ENCODE results near the gene UBE2C. TPM values are rescaled to one million over a fixed set of nuclear protein-coding genes. Genes with fewer than 3 reads are reported as not detected.

UBE2C gene
- total RNA-seq, 2 experiments from 2014 or later = 0.52 to 0.64 TPM

DNA sequence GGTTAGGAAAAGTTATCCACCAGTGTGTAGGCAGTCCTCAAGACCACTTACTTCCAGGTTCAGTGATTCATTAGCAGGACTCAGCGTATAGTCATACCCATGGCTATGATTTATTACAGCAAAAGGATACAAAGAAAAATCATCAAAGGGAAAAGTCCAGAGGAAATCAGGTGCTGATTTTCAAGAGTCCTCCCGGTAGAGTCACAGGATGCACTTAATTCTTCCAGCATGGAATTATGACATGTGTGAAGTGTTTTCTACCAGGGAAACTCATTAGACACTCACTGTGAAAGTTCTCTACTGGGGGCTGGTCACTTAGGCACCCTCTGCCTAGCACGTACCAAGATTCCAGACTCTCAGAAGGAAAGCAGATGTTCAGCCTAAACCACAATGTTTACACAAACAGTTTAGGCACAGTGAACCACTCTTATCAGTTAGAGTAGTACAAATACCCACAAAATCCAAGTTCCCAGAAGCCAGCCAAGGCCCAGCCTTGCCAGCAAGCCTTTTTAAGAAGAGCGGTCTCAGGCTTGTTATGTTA, 31.0 kb upstream of the UBE2C start:
- H3K27me3 ChIP-seq (ENCODE audit: control insufficient read depth in 1 of 2, insufficient read depth in 2 of 2, low read length in 2 of 2) = no peaks in the 10 kb centered on the region
- CTCF ChIA-PET = no interaction called here
- H3K36me3 ChIP-seq (ENCODE audit: insufficient read depth, low read length) = no peaks in the 10 kb centered on the region
- Mint-ChIP-seq H3K4me3 (no peak overlapping the region), H3K36me3 (ENCODE audit: low read depth) (no peaks in the 10 kb centered on the region), H3K4me1 (ENCODE audit: low read depth) (no peaks in the 10 kb centered on the region), H3K9me3 (no peaks in the 10 kb centered on the region), H3K27ac (no peak overlapping the region), H3K27me3 (peaks cover 8% of the 10 kb centered on the region)
- ATAC-seq (ENCODE audit: poor library complexity) (no peak), DNase-seq (no peak)
- H3K27ac ChIP-seq (ENCODE audit: low read depth in 1 of 2, low read length in 2 of 2) = no peak overlapping the region
- no peak overlapping the region for H3K4me3 ChIP-seq (ENCODE audit: low read length)
- peaks cover 5% of the 10 kb centered on the region for H3K4me1 ChIP-seq (ENCODE audit: insufficient read depth, low read length)
- H3K9me3 ChIP-seq (ENCODE audit: control insufficient read depth in 1 of 2, insufficient read depth in 1 of 2, low read length in 2 of 2) = no peaks in the 10 kb centered on the region
- POLR2A ChIA-PET = no interaction called here
- intact Hi-C loops (cut with DNase I, micrococcal nuclease) = no loop called here
- TF ChIP-seq, protein P1, sequence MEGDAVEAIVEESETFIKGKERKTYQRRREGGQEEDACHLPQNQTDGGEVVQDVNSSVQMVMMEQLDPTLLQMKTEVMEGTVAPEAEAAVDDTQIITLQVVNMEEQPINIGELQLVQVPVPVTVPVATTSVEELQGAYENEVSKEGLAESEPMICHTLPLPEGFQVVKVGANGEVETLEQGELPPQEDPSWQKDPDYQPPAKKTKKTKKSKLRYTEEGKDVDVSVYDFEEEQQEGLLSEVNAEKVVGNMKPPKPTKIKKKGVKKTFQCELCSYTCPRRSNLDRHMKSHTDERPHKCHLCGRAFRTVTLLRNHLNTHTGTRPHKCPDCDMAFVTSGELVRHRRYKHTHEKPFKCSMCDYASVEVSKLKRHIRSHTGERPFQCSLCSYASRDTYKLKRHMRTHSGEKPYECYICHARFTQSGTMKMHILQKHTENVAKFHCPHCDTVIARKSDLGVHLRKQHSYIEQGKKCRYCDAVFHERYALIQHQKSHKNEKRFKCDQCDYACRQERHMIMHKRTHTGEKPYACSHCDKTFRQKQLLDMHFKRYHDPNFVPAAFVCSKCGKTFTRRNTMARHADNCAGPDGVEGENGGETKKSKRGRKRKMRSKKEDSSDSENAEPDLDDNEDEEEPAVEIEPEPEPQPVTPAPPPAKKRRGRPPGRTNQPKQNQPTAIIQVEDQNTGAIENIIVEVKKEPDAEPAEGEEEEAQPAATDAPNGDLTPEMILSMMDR (IDR thresholded peaks at IDR 0.05) = no peak

DNA sequence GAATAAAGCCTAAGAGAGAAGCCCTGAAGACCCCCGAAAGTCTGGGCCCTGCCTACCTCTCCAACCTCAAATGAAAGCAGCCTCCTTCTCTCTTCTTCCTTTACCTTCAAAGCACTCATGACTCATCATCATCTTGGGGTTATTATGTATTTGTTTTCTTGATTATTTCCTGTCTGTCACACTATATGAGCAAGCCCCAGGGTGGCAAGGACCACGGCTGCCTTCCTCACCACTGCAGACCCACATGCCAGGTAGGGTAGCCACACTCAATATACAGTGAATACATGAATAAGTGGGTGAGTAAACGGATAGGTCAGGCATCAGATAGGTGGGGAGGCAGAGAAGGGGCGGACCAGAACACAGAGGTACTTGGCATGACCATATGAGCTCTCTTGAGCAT, 29.6 kb upstream of the UBE2C start:
- Histone ChIP-seq H3K36me3 (ENCODE audit: insufficient read depth, low read length) (no peaks in the 10 kb centered on the region), H3K9me3 (ENCODE audit: control insufficient read depth in 1 of 2, insufficient read depth in 1 of 2, low read length in 2 of 2) (no peaks in the 10 kb centered on the region), H3K4me3 (ENCODE audit: low read length) (no peak overlapping the region), H3K27me3 (ENCODE audit: control insufficient read depth in 1 of 2, insufficient read depth in 2 of 2, low read length in 2 of 2) (no peaks in the 10 kb centered on the region), H3K4me1 (ENCODE audit: insufficient read depth, low read length) (peaks cover 5% of the 10 kb centered on the region), H3K27ac (ENCODE audit: low read depth in 1 of 2, low read length in 2 of 2) (no peak overlapping the region)
- POLR2A ChIA-PET = interaction anchor here (0.6 kb wide), 1 partner anchor 114 kb away, joined by 3 read pairs; no protein-coding TSS in a partner anchor
- Mint-ChIP-seq H3K36me3 (ENCODE audit: low read depth) (no peaks in the 10 kb centered on the region), H3K27me3 (peaks cover 5% of the 10 kb centered on the region), H3K27ac (no peak overlapping the region), H3K4me3 (no peak overlapping the region), H3K9me3 (no peaks in the 10 kb centered on the region), H3K4me1 (ENCODE audit: low read depth) (no peaks in the 10 kb centered on the region)
- ATAC-seq (ENCODE audit: poor library complexity) = no peak
- DNase-seq = peak in 2 of 14 experiments; percentile 2 to 24
- TF ChIP-seq, protein P1 (IDR thresholded peaks at IDR 0.05) = no peak
- CTCF ChIA-PET = no interaction called here
- intact Hi-C loops (cut with DNase I, micrococcal nuclease) = no loop called here

DNA sequence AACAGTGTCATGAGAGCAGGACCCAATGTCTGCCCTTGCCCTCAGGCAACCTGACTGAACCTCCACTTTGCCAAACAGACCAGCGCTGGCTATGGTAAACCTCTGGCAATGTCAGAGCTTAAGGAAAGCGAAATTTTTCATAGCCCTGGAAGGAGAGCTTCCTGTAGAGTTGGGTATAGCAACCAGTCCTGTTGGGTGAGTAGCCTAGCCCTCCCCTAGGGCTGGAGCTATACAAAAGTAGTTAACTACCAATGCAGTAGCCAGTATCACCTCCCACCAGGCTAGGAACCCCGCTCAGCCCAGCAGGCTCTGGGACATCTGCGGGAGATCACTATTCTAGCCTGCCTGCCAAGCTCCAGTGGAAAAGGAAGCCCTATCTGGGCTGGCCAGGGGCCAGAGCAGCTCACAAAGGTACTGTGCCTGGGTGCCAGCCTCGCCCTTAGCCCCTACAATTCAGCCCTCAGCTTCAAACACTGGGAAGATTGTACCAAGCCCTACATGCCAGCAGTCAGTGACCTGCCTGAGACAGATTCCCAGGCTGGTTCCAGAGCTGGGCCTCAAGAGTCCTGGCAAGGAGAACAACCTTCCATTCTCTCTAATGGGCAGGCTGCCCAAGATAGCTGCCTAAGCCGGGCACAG, 28.7 kb upstream of the UBE2C start:
- Mint-ChIP-seq H3K4me3 (no peak overlapping the region), H3K9me3 (no peaks in the 10 kb centered on the region), H3K27me3 (no peaks in the 10 kb centered on the region), H3K36me3 (ENCODE audit: low read depth) (no peaks in the 10 kb centered on the region), H3K4me1 (ENCODE audit: low read depth) (no peaks in the 10 kb centered on the region), H3K27ac (no peak overlapping the region)
- DNase-seq (no peak), ATAC-seq (ENCODE audit: poor library complexity) (no peak)
- intact Hi-C loops (cut with DNase I, micrococcal nuclease) = no loop called here
- Histone ChIP-seq H3K36me3 (ENCODE audit: insufficient read depth, low read length) (no peaks in the 10 kb centered on the region), H3K4me3 (ENCODE audit: low read length) (no peak overlapping the region), H3K4me1 (ENCODE audit: insufficient read depth, low read length) (peaks cover 5% of the 10 kb centered on the region), H3K27me3 (ENCODE audit: control insufficient read depth in 1 of 2, insufficient read depth in 2 of 2, low read length in 2 of 2) (no peaks in the 10 kb centered on the region), H3K9me3 (ENCODE audit: control insufficient read depth in 1 of 2, insufficient read depth in 1 of 2, low read length in 2 of 2) (no peaks in the 10 kb centered on the region), H3K27ac (ENCODE audit: low read depth in 1 of 2, low read length in 2 of 2) (no peak overlapping the region)
- TF ChIP-seq, protein P1 (IDR thresholded peaks at IDR 0.05) = no peak
- ChIA-PET POLR2A (no interaction called here), CTCF (no interaction called here)
